Nucleus accumbens (tissue), 56 donors: ENCODE results near the gene ALDH3A1.

Experiments
- DNase-seq, 56 donors: peaks; one replicate each; lab custom pipeline; 2025; lab: John Stamatoyannopoulos, UW

Gene ALDH3A1

DNA sequence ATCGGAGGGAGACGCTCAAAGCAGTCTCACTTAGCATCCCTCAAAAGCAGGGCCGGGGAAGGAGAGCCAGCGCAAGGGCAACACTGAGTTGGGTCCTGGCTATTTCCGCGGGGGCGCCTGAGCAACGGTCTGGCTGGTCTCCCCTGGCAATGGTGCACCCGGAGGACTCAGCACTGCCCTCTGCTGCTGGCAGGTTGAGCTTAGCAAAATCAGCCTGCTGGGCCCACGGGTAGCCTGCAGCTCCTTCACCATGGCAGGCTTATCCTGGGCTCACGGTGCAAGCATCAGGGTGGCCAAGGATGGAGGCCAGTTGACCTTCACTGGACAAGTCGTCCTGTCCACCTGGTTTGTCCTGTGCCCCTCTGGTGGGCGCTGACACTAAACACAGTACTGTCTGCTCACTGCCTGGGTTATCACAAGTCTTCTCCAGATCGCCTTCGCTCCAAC lies 14.4 kb upstream of the ALDH3A1 start:
- DNase-seq = peak in 48 of 56 donors; percentile 10 to 76 (median 46)

DNA sequence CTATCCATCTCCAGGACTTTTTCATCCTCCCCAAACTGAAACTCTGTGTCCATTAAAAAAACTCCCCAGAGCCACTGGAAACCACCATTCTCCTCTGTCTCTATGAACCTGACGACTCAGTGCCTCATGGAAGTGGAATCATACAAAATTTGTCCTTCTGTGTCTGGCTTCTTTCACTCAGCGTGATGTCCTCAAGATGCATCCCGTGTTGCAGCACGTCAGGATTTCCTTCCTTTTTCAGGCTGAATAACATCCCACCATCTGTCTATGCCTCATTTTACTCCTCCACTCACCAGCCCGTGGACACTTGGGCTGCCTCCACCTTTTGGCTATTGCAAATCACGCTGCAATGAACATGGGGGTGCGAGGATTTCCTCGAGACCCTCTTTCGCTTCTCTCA lies 12.6 kb upstream of the ALDH3A1 start:
- no peak for DNase-seq

DNA sequence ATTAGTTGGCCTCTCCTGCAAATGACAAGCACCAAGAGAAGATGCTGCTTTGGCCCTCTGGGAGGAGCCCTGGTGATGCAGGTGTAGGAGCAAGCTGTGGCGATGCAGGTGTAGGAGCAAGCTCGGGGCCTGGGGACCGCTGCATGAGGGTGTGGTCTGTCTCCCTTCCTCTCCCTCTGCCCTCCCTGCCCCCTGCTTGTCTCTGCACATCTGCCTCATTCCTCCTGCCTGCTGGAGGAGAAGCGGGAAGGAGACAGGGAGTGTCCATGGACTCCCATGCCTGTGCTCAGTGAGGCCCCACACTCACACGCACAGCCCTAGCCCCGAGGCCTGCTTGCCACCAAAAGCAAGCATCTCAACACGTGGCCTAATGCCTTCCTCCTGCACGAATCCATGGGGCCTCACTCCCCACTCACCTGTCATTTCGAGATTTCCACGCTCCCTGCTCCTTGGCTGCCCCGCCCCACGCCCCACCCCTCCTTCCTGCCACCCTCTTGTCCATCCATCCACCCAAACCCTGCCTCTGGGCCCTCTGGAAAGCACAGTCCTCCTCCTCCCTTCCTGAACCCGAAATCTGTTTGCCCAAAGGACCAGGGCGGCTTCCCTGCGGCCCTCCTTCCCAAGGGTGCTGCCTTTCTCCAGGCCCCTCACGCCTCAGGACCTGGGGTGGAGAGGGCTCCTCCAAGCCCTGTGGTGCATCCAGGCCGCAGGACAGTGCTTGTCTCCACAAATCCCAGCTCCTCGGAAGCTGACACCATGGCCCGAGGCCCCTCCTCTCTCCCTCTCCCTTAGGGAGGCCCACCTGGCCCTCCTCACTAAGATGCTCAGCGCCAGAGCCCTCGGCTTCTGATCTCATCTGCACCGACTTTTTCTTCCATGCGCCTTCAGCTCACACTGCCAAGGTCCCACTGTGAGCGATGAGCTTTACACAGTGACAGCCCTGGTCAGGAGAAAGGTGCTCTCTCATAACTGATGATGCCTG lies 11.8 kb upstream of the ALDH3A1 start:
- DNase-seq = no peak

DNA sequence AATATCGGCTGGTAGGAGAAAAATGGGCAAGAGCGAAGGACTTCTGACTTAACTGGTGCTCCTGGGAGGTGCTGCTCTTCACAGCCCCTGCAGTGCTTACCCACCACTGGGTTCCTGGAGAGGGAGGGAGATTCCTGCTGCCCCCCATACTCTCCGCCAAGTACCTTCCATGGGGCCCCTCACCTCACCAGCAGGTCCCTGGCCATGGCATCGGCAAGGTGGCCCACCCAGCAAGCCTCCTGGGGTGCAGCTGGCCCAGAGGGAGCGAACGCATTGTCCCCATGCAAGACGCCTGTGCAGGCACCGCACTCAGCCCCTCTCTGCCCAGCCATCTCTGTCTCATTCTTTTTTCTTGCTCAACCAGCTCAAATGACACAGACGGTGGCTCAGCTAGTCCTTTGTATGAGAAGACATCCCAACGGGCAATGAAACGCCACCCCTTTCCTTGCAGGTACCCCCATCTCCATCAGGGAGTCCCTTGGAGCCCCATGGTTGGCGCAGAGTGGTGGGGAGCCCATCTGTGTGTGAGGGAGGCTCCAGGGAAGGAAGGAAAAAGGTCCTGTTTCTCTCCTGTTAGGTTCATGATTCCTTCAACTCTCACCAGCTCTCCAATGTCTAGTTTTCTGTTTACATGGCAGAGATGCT lies 9.6 kb upstream of the ALDH3A1 start:
- DNase-seq = no peak

DNA sequence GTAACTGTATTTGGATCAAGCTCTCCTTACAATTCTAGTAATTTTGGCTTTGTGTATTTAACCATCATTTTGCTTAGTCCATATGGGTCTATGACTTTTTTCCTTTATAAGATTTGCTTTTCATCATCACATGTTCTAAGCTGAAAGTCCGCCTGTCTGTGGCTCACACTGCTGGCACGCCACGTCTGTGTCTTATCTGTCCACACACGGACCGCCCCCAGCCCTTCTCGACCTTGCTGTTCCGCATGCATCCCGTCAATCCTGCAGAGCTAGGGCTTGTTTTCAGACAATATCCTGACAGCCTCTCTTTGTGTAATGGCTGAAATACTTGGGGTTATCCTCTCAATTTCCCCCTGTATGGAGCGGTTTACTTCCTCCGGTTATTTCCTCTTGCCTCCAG lies 8.4 kb upstream of the ALDH3A1 start:
- no peak for DNase-seq

DNA sequence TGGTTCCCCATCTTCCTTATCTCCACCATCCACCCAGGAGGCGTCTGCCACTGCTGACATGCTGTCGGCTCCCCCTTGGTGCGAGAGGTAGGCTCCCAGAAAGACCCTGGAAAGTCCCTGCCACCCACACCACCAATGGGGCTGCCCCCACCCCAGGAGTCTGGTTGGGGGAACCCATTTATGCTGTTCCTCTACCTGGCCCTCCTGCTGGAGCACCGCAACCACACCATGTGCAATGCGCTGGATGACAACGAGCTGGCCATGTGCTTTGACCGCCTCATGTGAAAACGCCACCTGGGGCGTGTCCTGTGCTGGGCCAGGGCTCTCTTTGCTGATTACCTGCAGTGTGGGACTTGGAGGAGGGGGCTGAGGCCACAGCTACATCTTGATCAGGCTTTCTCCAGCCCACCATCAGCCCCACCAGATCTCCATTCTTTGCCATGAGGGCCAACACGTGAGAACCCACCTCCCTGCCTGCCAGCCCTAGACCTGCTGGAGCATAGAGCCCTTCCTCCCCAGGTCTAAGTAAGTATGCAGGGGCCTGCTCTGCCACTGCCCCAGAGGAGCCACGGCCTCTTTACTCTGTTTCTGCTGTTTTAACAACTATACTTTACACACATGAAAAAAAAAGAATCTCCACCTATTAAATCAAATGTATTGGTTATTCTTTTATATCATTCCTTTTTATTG lies 7.9 kb upstream of the ALDH3A1 start:
- DNase-seq = no peak

DNA sequence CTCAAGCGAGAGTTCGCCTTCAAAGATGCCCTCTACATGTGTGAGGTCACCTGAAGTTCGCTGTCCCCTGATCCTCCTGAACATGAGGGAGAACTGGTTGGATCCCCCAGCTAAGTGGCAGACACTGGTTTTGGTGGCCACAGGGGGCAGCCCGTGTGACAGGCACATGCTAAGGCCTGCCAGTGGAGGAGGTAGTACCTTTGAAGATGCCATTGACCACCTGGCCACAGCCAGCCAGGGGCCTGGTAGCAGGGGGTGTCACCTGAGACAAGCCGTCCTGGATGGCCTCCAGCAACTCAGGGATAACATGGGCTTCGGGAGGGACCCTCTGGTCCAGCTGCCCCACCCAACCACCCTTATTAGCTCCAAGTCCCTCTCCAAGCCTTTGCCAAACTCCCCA lies 7.3 kb upstream of the ALDH3A1 start:
- no peak for DNase-seq

DNA sequence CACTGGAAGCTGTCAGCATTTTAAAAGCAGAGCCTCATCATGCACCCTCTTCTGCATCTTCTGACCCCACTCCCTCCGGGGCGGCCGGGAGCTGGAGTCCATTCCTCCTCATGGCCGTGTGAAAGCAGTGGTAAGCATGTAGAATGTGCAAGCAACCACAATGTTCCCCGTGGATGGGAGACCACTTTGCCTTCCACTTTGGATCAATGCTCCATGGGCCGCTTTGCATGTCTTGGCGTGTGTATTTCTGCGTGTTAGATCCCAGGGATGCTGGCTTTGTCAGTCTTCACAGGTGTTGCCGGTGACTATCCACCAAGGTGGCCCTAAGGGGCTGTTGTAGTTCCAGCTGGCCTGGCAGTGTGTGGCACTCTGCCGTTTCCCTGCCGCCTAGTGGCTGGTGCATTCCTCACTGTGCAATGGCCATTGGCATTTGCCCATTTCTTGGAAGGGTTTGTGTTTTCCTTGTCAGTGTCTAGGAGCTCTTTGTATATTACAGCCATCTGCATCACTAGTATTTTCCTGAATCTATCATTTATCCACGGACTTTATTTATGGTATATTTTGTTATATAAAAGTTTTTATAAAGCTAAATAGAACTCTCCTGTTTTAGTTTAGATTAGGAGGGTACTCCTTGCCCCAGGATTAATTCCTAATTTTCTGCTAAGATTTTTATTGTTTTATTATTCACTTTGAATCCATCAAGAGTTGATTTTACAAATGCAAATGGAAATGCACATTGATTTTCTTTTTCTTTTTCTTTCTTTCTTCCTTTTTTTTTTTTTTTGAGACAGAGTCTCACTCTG lies 5.8 kb upstream of the ALDH3A1 start:
- DNase-seq = peak in 45 of 56 donors; percentile 4 to 77 (median 40)

DNA sequence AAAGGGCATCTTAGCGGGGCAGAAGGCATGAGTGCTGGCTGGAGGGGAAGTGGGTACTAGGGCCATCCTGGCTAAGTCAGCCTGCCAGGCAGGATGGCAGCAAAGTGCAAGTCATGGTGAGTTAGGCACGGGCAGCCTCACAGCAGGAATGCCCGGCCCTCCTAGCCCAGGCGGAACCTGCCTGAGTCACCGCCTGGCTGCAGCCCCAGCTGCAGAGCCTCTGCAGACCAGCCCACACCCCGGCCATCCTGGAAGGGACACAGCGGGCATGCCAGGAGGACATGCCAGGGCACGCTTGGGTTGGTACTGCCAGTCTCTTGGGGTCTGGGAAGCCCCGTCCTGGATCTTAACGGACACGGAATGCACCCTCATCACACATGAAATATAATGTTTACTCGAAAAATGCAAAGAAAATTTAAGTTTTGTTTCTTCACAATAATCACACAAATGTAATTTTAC lies 5.0 kb upstream of the ALDH3A1 start:
- DNase-seq = peak in 45 of 56 donors; percentile 10 to 94 (median 58)

DNA sequence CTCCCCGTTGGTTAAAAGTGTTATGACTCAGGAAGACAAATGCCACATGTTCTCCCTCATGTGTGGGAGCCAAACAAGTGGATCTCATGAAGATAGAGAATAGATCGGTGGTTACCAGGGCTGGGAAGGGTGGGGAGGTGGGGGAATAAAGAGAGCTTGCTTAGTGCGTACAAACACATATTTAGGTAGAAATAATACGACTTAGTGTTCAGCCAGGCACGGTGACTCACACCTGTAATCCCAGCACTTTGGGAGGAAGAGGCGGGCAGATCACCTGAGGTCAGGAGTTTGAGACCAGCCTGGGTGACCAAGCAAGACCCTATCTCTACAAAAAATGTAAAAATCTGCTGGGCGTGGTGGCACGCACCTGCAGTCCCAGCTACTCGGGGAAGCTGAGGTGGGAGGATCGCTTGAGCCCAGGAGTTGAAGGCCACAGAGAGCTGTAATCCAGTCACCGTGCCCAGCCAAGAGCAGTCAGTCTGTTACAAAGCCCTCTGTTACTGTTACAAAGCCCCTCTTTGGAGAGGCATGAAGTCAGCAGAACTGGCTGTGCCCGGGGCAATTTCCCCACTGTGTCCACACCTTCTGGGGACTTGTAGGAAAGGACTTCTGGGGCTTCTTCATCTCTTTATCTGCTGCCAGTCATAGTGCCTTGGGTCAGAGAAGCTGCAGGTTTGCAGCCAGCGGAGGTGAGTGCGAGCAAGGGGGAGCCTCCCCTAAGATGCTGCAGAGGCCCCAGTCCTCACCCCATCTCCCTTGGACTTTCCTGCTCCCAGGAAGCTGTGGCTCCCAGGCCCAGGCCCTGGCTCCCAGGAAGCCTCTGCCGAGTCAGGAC lies 4.3 kb upstream of the ALDH3A1 start:
- peak in 21 of 56 donors; percentile 8 to 64 (median 38) for DNase-seq

DNA sequence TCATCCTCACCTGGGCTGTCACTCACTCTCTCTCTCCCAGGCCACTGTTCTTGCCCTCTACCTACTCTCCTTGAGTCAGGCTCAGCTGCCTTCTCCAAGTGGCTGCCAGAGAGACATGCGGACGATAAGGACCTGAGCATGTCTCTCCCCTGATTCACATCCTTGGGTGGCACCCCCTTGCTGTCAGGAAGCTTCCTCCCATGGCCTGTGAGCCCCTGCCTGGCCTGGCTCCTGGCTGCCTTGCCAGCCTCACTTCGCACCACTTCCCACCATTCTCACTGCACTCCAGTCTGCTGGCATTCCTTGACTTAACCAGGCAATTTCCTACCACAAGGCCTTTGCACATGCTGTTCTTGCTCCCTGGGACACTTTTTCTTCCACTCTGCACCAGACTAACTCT lies 2.7 kb upstream of the ALDH3A1 start:
- DNase-seq = no peak

DNA sequence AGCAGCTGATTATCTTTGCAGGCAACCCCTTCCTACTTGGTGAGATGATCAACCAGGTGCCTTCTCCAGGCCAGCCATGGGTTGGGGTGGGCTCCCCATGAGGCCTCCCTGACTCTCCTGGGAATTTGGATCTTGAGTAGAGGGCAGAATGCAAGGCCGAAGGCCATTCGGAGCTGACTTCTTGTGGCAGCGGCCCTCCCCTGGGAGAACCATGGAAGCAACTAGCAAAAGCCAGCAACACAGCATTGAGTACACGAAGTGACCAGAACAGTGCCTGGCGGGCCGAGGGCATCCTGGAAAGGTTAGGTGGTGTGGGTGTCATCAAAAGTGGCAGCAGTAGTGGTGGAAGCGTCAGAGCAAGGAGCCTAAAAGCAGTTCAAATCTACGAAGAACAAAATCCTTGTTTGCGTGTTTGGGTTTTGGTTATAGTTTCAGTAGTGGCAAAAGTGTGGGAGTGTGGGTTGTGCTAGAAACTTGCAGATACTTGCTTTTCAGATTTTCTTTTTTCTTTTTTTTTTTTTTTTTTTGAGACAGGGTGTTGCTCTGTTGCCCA lies 2.0 kb upstream of the ALDH3A1 start:
- DNase-seq = no peak

DNA sequence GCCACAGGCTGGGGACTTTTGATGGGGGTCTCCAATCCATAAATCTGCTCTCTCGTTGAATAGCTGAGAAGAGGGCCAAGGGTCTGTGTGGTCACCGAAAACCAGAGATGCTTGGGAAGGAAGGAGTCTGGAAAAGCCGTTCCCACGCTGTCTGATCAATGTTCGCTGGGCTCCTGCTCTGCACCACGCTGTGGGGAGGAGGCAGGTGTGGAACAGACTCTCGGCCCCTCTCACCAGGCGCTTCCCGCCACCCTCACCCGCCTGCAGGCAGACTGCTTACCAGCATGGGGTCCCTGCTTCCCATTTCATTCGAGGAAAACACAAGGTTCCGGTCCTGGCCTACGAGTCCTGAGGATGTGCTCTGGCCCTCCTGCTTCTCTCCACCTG lies 702 bp upstream of the ALDH3A1 start:
- DNase-seq = no peak

DNA sequence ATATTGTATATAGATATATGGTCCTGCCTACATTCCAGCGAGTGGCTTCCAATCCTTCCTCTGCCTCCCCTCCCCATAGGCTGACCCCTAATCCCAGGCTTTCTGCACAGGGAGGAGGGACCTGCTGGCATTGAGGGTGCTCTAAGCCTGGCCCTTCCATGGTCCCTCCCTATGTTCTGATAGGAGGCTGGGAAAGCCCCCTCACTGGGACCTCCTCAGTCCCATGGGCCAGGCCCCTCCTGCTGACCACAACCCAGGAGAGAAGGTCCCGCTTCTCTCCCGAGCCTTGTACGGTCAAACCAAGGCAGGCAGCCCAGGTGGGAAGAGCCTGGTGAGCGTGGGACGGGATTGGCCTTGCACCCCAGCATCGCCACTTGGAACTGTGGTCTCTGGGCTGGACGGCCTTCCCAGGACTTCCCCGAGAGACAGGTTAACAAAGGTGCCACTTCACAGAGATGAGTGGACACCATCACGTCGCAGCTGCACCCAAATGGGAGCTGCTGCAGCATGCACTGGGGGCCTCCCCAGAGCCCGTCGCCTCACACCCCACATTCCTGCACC lies 859 bp downstream of the ALDH3A1 start:
- DNase-seq = no peak

DNA sequence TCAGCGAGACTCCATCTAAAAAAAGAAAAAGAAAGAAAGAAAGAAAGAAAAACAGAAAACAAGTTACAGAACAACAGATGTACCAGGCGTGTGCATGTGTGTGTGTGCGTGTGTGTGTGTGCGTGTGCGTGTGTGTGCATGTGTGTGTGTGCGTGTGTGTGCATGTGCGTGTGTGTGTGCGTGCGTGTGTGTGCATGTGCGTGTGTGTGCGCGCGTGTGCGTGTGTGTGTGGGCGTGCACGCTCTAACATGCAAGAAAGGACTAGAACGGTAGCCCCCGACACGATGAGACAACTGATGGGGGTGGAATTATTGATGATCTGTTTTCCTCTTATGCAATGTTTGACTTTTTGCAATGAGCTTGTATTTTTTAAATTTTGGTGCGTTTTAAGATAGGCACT lies 1.6 kb downstream of the ALDH3A1 start:
- no peak for DNase-seq

DNA sequence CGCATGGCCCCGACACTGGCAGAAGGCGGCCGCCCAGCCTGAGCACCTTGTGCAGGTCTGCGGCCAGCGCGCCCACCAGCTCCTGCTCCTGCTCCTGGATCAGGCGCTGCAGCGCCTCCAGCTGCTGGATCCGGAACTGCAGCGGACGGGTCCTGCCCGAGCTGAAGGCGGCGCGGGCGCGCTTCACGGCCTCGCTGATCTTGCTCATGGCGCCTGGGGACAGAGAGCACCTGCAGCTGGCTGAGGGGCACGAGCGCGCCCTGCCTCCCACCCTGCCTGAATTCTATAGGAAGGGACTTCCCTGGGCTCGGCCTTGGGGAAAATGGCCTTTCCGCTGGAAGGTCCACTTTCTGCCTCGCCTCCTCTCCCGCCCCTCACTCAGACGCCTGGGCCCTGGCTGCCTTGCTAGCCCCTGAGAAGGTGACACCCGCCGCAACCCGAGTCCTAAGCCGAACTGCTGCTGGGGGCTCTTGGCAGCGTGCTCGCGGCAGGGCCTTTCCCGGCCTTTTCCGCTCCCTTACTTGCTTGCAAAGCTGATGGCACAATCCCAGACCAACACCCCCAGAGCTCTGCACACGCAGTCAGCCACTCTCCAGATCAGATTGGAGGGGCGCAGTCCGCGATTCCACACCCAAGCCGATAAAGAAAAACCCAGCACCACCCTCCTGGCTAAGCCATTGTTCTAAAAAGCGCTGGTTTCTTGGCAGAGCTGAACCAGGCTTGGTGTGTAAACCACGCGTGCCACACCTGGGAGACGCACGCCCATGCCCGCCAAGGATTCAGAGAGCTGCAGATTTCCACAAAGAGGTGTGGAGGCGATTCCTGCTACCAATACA lies 3.0 kb downstream of the ALDH3A1 start:
- DNase-seq = peak in 54 of 56 donors; percentile 26 to 94 (median 79)

DNA sequence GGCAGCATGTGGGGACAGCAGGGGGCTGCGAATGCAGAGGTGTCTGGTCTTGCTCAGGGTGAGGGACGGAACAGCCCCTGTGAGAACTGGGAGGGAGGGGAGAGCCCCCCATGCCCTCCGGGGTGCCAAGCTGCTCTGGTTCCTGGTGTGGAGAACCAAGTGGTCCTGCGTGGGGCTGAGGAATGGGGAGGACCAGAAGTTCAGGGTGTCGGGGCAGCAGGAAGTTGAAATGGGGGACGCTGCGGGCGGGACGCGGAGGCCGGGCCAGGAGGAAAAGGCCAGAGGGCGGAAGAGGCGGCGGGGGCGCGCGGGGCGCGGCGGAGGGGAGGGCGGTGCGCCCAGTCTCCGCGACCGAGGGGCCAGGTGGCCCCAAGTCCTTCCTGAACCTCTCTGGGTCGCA lies 3.6 kb downstream of the ALDH3A1 start:
- DNase-seq = peak in 4 of 56 donors; percentile 44 to 74 (median 55)
